SK-N-SH (cell line): ENCODE measurements around the gene JAKMIP1. TPM values are rescaled to one million over a fixed set of nuclear protein-coding genes. Genes with fewer than 3 reads are reported as not detected.

Experiments used
- CTCF ChIA-PET: fragments of 300-600, 350-600 bp; formaldehyde crosslinking; extraction: SDS; loops from one replicate; lab custom pipeline; 2021; lab: Yijun Ruan, JAX
- POLR2A ChIA-PET: fragments of 350-600 bp; sonication (Branson Sonifier 250); formaldehyde crosslinking; extraction: SDS; loops from one replicate; lab custom pipeline; 2020; ENCODE audit warnings: antibody characterized with exemption, inconsistent platforms; lab: Yijun Ruan, JAX
- DNase-seq: peaks from one replicate; pipeline ENCODE4 v3.0.0; 2012
- H2AFZ ChIP-seq: fragments of 200-600 bp; sonication (generic); 2 replicates; pipeline ENCODE4 v1.8.1; 2016; ENCODE audit warnings: antibody characterized with exemption, mild to moderate bottlenecking, low read depth
- H3F3A ChIP-seq: fragments of 200-600 bp; sonication (generic); replicated peaks from 2 replicates; pipeline ENCODE3; 2016; ENCODE audit warnings: antibody characterized with exemption, mild to moderate bottlenecking; ENCODE audit not compliant: insufficient read depth
- H3K27ac ChIP-seq, 2 experiments: fragments of 200-500 bp in 1 of 2; fragments of 200-600 bp in 1 of 2; sonication (Bioruptor generic) in 1 of 2; sonication (generic), shearing (Covaris generic) in 1 of 2; 2 replicates each; pipeline versions ENCODE4 v1.5.1 to v1.6.1; 2014 to 2016; ENCODE audit warnings: low read depth in 2 of 2, inconsistent platforms in 1 of 2, low read length in 1 of 2, mild to moderate bottlenecking in 1 of 2, mixed read lengths in 1 of 2
- H3K27me3 ChIP-seq: fragments of 200-600 bp; sonication (generic), shearing (Covaris generic); 2 replicates; pipeline ENCODE4 v1.6.1; 2016; ENCODE audit warnings: mixed run types; ENCODE audit not compliant: insufficient read depth
- H3K36me3 ChIP-seq, 2 experiments: fragments of 200-500 bp in 1 of 2; fragments of 200-600 bp in 1 of 2; sonication (Bioruptor generic) in 1 of 2; sonication (generic) in 1 of 2; replicated peaks in 1 of 2; 2 replicates each; pipeline versions ENCODE3 to v1.5.1; 2014 to 2016; ENCODE audit warnings: low read length in 1 of 2, mild to moderate bottlenecking in 1 of 2; ENCODE audit not compliant: insufficient read depth in 2 of 2, control insufficient read depth in 1 of 2
- H3K4me1 ChIP-seq, 2 experiments: fragments of 200-500 bp in 1 of 2; fragments of 200-600 bp in 1 of 2; sonication (Bioruptor generic) in 1 of 2; sonication (generic), shearing (Covaris generic) in 1 of 2; 2 replicates each; pipeline versions ENCODE4 v1.5.1 to v1.6.1; 2014 to 2016; ENCODE audit warnings: low read depth in 1 of 2, low read length in 1 of 2, mixed run types in 1 of 2; ENCODE audit not compliant: insufficient read depth in 2 of 2, control insufficient read depth in 1 of 2
- H3K4me2 ChIP-seq: fragments of 200-600 bp; sonication (generic), shearing (Covaris generic); 2 replicates; pipeline ENCODE4 v1.6.1; 2017; ENCODE audit warnings: mixed run types
- H3K4me3 ChIP-seq, 2 experiments: fragments of 200-500 bp in 1 of 2; fragments of 200-600 bp in 1 of 2; sonication (Bioruptor generic) in 1 of 2; sonication (generic), shearing (Covaris generic) in 1 of 2; 2 replicates each; pipeline versions ENCODE4 v1.5.1 to v1.8.1; 2014 to 2016; ENCODE audit warnings: low read depth in 2 of 2, inconsistent platforms in 1 of 2, low read length in 1 of 2, mild to moderate bottlenecking in 1 of 2, mixed read lengths in 1 of 2, moderate library complexity in 1 of 2
- H3K79me2 ChIP-seq: fragments of 200-600 bp; sonication (generic); 2 replicates; pipeline ENCODE4 v1.8.1; 2017; ENCODE audit warnings: mild to moderate bottlenecking; ENCODE audit not compliant: insufficient read depth
- H3K9ac ChIP-seq: fragments of 200-600 bp; sonication (generic); 2 replicates; pipeline ENCODE4 v1.6.1; 2017; ENCODE audit warnings: mixed run types
- H3K9me2 ChIP-seq: fragments of 200-600 bp; sonication (generic); 2 replicates; pipeline ENCODE4 v1.6.1; 2017; ENCODE audit warnings: mixed run types
- H3K9me3 ChIP-seq: fragments of 200-600 bp; sonication (generic); 2 replicates; pipeline ENCODE4 v1.6.1; 2017; ENCODE audit warnings: mixed run types, mild to moderate bottlenecking, moderate library complexity
- H4K20me1 ChIP-seq: fragments of 200-600 bp; sonication (generic); 2 replicates; pipeline ENCODE4 v1.6.1; 2017; ENCODE audit warnings: mild to moderate bottlenecking, mixed run types; ENCODE audit not compliant: insufficient read depth
- CHD2 ChIP-seq: fragments of 150-350 bp; IDR thresholded peaks from 2 replicates; pipeline ENCODE4 v1.6.1; 2018; ENCODE audit warnings: low read length; ENCODE audit not compliant: partially characterized antibody
- FOXJ3 ChIP-seq: sonication (generic); formaldehyde crosslinking; IDR thresholded peaks from 2 replicates; pipeline ENCODE4 v1.5.1; 2020; ENCODE audit warnings: mild to moderate bottlenecking, missing genetic modification reagents
- FOXM1 ChIP-seq: IDR thresholded peaks from 2 replicates; pipeline ENCODE4 v1.4.0; 2012; ENCODE audit warnings: low read depth, mild to moderate bottlenecking
- MEF2A ChIP-seq: IDR thresholded peaks from 2 replicates; pipeline ENCODE4 v1.4.0; 2012; ENCODE audit warnings: low read depth, borderline replicate concordance
- NRF1 ChIP-seq: IDR thresholded peaks from 2 replicates; pipeline ENCODE4 v1.6.1; 2012; ENCODE audit warnings: low read depth, mild to moderate bottlenecking, low read length
- RCOR1 ChIP-seq: fragments of 150-350 bp; IDR thresholded peaks from 2 replicates; pipeline ENCODE4 v1.6.1; 2017; ENCODE audit warnings: antibody characterized with exemption, low read length
- RXRA ChIP-seq: IDR thresholded peaks from 2 replicates; pipeline ENCODE4 v1.4.0; 2012; ENCODE audit warnings: low read depth, mild to moderate bottlenecking, borderline replicate concordance
- TAF1 ChIP-seq: IDR thresholded peaks from 2 replicates; pipeline ENCODE4 v1.6.1; 2012; ENCODE audit warnings: low read depth, mild to moderate bottlenecking, low read length, moderate library complexity, borderline replicate concordance
- TCF12 ChIP-seq: IDR thresholded peaks from 2 replicates; pipeline ENCODE4 v1.4.0; 2012
- USF2 ChIP-seq: fragments of 150-350 bp; IDR thresholded peaks from 2 replicates; pipeline ENCODE4 v1.6.1; 2017; ENCODE audit warnings: antibody characterized with exemption, low read length, low read depth, borderline replicate concordance
- ZBTB33 ChIP-seq: IDR thresholded peaks from 2 replicates; pipeline ENCODE4 v1.4.0; 2012; ENCODE audit warnings: low read depth, borderline replicate concordance
- WGBS: methylation state at CpG from one replicate; pipeline ENCODE4 v1.1.6; 2017; ENCODE audit warnings: low lambda C conversion rate; 5-methylcytosine and 5-hydroxymethylcytosine counted together
- polyA plus RNA-seq, 3 experiments: library from polyadenylated mRNA; depleted of rRNA; stranded (reverse); fragments of >200 nt; gene quantifications; 2 replicates each; pipeline ENCODE4 v1.2.3, GENCODE V29; 2012

JAKMIP1 gene
- polyA plus RNA-seq, 1 of the 3 experiments (the other 2 are of a cell fraction) = 0.54 TPM

DNA sequence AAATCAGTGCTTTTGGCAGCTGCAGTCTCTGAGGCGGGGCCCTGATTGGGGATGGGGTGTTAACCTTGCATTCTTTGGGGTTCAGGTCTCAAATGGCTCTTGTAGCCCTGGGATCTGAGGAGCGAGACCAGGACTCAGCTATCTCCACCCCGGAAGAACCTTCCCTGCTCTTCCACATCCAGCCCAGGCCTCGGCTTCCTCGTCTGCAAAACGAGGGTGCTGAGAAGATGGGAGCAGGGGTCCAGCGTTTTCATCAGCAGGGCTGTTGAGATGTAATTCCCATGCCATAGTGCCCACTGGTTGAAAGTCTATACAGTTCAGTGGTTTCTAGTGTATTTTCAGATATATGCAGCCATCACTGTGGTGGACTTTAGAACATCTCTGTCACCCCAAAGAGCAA lies 34.7 kb upstream of the JAKMIP1 start:
- no peaks in the 10 kb centered on the region for H3K36me3 ChIP-seq
- H3K4me3 ChIP-seq = no peak overlapping the region
- no peaks in the 10 kb centered on the region for H3K27me3 ChIP-seq
- no peaks in the 10 kb centered on the region for H4K20me1 ChIP-seq
- no peak overlapping the region for H2AFZ ChIP-seq
- CTCF ChIA-PET = interaction anchor here (0.6 to 1.7 kb wide), 2 partner anchors 44 to 93 kb away, joined by 3 to 6 read pairs; no protein-coding TSS in a partner anchor
- H3K9me2 ChIP-seq = no peaks in the 10 kb centered on the region
- H3K4me1 ChIP-seq = peaks cover 0 to 6% of the 10 kb centered on the region in 2 experiments; a peak in 1 of 4 replicates
- 34% methylated on average over 6 of the region's 7 CpGs for WGBS
- TF ChIP-seq CHD2 (no peak), RXRA (no peak), USF2 (no peak), RCOR1 (no peak)
- TF ChIP-seq, all 33 proteins: peak for 0
- Histone ChIP-seq H3K9me3 (no peaks in the 10 kb centered on the region), H3K79me2 (no peaks in the 10 kb centered on the region), H3F3A (no peaks in the 10 kb centered on the region), H3K9ac (no peak overlapping the region), H3K4me2 (no peak overlapping the region), H3K27ac (no peak overlapping the region)
- no peak for DNase-seq
- POLR2A ChIA-PET = no interaction called here

- no peak for DNase-seq
- POLR2A ChIA-PET = no interaction called here
- Histone ChIP-seq H3K79me2 (no peaks in the 10 kb centered on the region), H3K4me3 (no peak overlapping the region), H3F3A (no peaks in the 10 kb centered on the region), H3K4me2 (no peak overlapping the region), H3K27me3 (no peaks in the 10 kb centered on the region), H2AFZ (no peak overlapping the region), H4K20me1 (no peaks in the 10 kb centered on the region), H3K9ac (no peak overlapping the region), H3K36me3 (no peaks in the 10 kb centered on the region), H3K9me3 (no peaks in the 10 kb centered on the region), H3K27ac (no peak overlapping the region), H3K9me2 (no peaks in the 10 kb centered on the region), H3K4me1 (peaks cover 0 to 17% of the 10 kb centered on the region in 2 experiments; a peak in 2 of 4 replicates)
- 34% methylated on average over 5 of the region's 6 CpGs for WGBS
- CTCF ChIA-PET = no interaction called here
- TF ChIP-seq FOXJ3 (CRISPR knock-in tag) (no peak), CHD2 (no peak), ZBTB33 (no peak), MEF2A (no peak), NRF1 (no peak), TAF1 (no peak), TCF12 (no peak), FOXM1 (no peak)
These were observed 33.6 kb upstream of the JAKMIP1 start for GRCh38 chr4:6233929-6234328.
